ENCODE measurements around the gene CFAP299. TPM values are rescaled to one million over a fixed set of nuclear protein-coding genes. Genes with fewer than 3 reads are reported as not detected.

CFAP299 gene
- total and polyA plus RNA-seq, 2 of the 8 experiments (the other 6 are each of a cell fraction or from before 2014, with no cell fraction given) = not detected

DNA sequence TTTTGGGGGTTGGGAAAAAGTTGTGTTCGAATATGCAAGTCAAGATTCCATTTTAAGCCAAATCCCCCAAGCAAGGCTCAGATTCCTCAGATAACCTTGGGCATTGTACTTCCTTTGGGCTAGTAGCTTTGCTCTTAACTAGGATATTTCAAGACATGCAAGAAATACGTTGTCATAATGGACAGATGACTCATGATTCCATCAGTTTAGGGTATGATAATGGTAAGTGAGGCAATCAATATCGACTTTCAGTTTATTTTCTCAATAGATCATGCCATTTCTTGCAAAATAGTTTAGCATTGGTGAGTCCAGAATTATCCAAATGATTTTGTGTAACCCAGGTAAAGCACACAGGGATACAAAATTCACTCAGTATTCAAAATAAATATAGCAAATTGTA lies 25.4 kb downstream of the CFAP299 start:
- Histone ChIP-seq H3K27ac (ENCODE audit: low read depth, low read length) (no peak overlapping the region), H2BK20ac (ENCODE audit: low read length) (no peak overlapping the region), H2BK120ac (replicated peaks; ENCODE audit: low read depth, low read length) (no peak overlapping the region), H3K4ac (replicated peaks; ENCODE audit: insufficient read length, low read depth, low read length) (no peak overlapping the region), H3K18ac (ENCODE audit: extremely low read depth, low read length) (no peak overlapping the region), H4K91ac (replicated peaks; ENCODE audit: insufficient read length, low read length) (no peak overlapping the region), H3K79me2 (ENCODE audit: control insufficient read depth in 1 of 2, insufficient read depth in 2 of 2, low read length in 2 of 2) (no peaks in the 10 kb centered on the region), H2BK12ac (ENCODE audit: low read depth, low read length) (no peak overlapping the region), H3K4me1 (replicated peaks in 1 of 4; ENCODE audit: control insufficient read depth in 3 of 4, insufficient read depth in 4 of 4, low read length in 3 of 4) (peaks cover 0 to 4% (median 2%) of the 10 kb centered on the region in 4 experiments; a peak in 2 of 7 replicates), H3K79me1 (ENCODE audit: low read depth, low read length) (no peaks in the 10 kb centered on the region), H3K23ac (ENCODE audit: insufficient read length) (no peak overlapping the region), H4K5ac (ENCODE audit: insufficient read length, low read depth, low read length) (no peak overlapping the region), H3K14ac (ENCODE audit: insufficient read length) (no peak overlapping the region), H3K23me2 (ENCODE audit: low read depth, low read length) (no peaks in the 10 kb centered on the region; the same call in 1 of the 2 replicates), H3K9ac (replicated peaks in 1 of 4; ENCODE audit: extremely low read depth in 1 of 4, low read depth in 3 of 4, low read length in 3 of 4) (no peak overlapping the region), H2AK5ac (ENCODE audit: low read depth, low read length) (no peak overlapping the region), H3K9me3 (ENCODE audit: insufficient read depth in 2 of 2, low read depth in 1 of 2, low read length in 1 of 2) (no peaks in the 10 kb centered on the region), H3K27me3 (replicated peaks in 1 of 4; ENCODE audit: control insufficient read depth in 3 of 4, extremely low read depth in 1 of 4, insufficient read depth in 3 of 4, low read length in 3 of 4) (no peaks in the 10 kb centered on the region), H2BK15ac (ENCODE audit: low read length) (no peak overlapping the region), H3K4me2 (ENCODE audit: insufficient read depth in 1 of 2, low read depth in 2 of 2, low read length in 2 of 2) (peak overlapping the region in 1 of 2 experiments; percentile 41; a peak in 1 of 4 replicates), H2BK5ac (ENCODE audit: low read depth, low read length) (no peak overlapping the region), H4K8ac (ENCODE audit: extremely low read depth, insufficient read depth, low read length) (no peak overlapping the region), H3K56ac (replicated peaks; ENCODE audit: insufficient read length, low read depth, low read length) (no peak overlapping the region), H3K36me3 (ENCODE audit: control insufficient read depth in 2 of 4, insufficient read depth in 4 of 4, low read length in 3 of 4) (no peaks in the 10 kb centered on the region), H3K4me3 (ENCODE audit: extremely low read depth in 1 of 4, insufficient read depth in 2 of 4, low read depth in 3 of 4, low read length in 4 of 4) (no peak overlapping the region), H2AFZ (ENCODE audit: low read length) (no peak overlapping the region), H4K20me1 (replicated peaks in 1 of 2; ENCODE audit: control insufficient read depth in 1 of 2, insufficient read depth in 2 of 2, low read length in 2 of 2) (no peaks in the 10 kb centered on the region)
- CTCF ChIA-PET (ENCODE audit: partially characterized antibody) = interaction anchor here (0.7 to 6.5 kb wide), 2 partner anchors 679 to 691 kb away, joined by 4 to 58 read pairs; no protein-coding TSS in a partner anchor
- POLR2A ChIA-PET (ENCODE audit: partially characterized antibody) = no interaction called here
- WGBS, 2 experiments (ENCODE audit: extremely low coverage in 1 of 2, insufficient coverage in 1 of 2, insufficient read length in 1 of 2, insufficient replicate concordance in 2 of 2, low coverage in 1 of 2, low lambda C conversion rate in 2 of 2, missing lambda C conversion rate in 1 of 2) = 75% methylated on average over 3 of the region's 3 CpGs; no CpG with 5 or more reads in 1 of the 2 experiments
- DNase-seq (ENCODE audit: low read depth in 1 of 2, low spot score in 2 of 2) (no peak), FAIRE-seq (no peak)
- TF ChIP-seq GTF2F1 (IDR thresholded peaks at IDR 0.05; ENCODE audit: borderline replicate concordance, low read depth, low read length) = no peak
- TF ChIP-seq BRCA1 (IDR thresholded peaks at IDR 0.05; ENCODE audit: low read depth, low read length) = no peak
- TF ChIP-seq, protein P1, sequence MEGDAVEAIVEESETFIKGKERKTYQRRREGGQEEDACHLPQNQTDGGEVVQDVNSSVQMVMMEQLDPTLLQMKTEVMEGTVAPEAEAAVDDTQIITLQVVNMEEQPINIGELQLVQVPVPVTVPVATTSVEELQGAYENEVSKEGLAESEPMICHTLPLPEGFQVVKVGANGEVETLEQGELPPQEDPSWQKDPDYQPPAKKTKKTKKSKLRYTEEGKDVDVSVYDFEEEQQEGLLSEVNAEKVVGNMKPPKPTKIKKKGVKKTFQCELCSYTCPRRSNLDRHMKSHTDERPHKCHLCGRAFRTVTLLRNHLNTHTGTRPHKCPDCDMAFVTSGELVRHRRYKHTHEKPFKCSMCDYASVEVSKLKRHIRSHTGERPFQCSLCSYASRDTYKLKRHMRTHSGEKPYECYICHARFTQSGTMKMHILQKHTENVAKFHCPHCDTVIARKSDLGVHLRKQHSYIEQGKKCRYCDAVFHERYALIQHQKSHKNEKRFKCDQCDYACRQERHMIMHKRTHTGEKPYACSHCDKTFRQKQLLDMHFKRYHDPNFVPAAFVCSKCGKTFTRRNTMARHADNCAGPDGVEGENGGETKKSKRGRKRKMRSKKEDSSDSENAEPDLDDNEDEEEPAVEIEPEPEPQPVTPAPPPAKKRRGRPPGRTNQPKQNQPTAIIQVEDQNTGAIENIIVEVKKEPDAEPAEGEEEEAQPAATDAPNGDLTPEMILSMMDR (IDR thresholded peaks at IDR 0.05; ENCODE audit: control extremely low read depth in 1 of 3, insufficient read depth in 1 of 3, low read depth in 1 of 3, low read length in 3 of 3) = no peak
- TF ChIP-seq GABPA (IDR thresholded peaks at IDR 0.05; ENCODE audit: borderline replicate concordance, insufficient read depth, low read length) = no peak
- no peak for TF ChIP-seq SIRT6 (IDR thresholded peaks at IDR 0.05; ENCODE audit: low read length)
- TF ChIP-seq NRF1 (IDR thresholded peaks at IDR 0.05; ENCODE audit: low read depth, low read length) = no peak
- no peak for TF ChIP-seq POLR2AphosphoS5 (IDR thresholded peaks at IDR 0.05; ENCODE audit: low read depth, low read length)
- TF ChIP-seq, protein P2, sequence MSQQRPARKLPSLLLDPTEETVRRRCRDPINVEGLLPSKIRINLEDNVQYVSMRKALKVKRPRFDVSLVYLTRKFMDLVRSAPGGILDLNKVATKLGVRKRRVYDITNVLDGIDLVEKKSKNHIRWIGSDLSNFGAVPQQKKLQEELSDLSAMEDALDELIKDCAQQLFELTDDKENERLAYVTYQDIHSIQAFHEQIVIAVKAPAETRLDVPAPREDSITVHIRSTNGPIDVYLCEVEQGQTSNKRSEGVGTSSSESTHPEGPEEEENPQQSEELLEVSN (IDR thresholded peaks at IDR 0.05) = no peak
- no peak for TF ChIP-seq KDM4A (IDR thresholded peaks at IDR 0.05; ENCODE audit: low read depth, low read length, severe bottlenecking)
- TF ChIP-seq YY1 (IDR thresholded peaks at IDR 0.05; ENCODE audit: low read depth, low read length) = no peak
